Stimulated activated naive CD8-positive, alpha-beta T cell treated with anti-CD3 and anti-CD28 coated beads, Interleukin-15, amount 100 ng/mL, for 72 hours (primary cell): Measurements from ENCODE around the gene FAM234A.

Experiments used
- ATAC-seq: fragments of 150-1000 bp; cut with Tn5 transposase; 2 replicates; pipeline ENCODE4 v1.10.0; 2021; ENCODE audit warnings: mild to moderate bottlenecking, moderate library complexity
- DNase-seq, 2 donors: peaks; one replicate each; pipeline ENCODE4 v3.0.0; 2021 to 2022
- H3K27ac Mint-ChIP-seq, 2 donors: one replicate each; pipeline ENCODE4 v1.8.0; 2022; ENCODE audit warnings: mild to moderate bottlenecking in 2 of 2, mixed read lengths in 2 of 2, moderate library complexity in 2 of 2
- H3K27me3 Mint-ChIP-seq: one replicate; pipeline ENCODE4 v1.8.0; 2022; ENCODE audit warnings: mixed read lengths
- H3K4me1 Mint-ChIP-seq: one replicate; pipeline ENCODE4 v1.8.0; 2022; ENCODE audit warnings: mild to moderate bottlenecking, mixed read lengths
- H3K4me3 Mint-ChIP-seq, 2 donors: one replicate each; pipeline ENCODE4 v1.8.0; 2022; ENCODE audit warnings: mild to moderate bottlenecking in 2 of 2, mixed read lengths in 2 of 2, moderate library complexity in 1 of 2
- H3K9me3 Mint-ChIP-seq, 2 donors: one replicate each; pipeline ENCODE4 v1.8.0; 2022; ENCODE audit warnings: mixed read lengths in 2 of 2

FAM234A gene

GRCh38 chr16:314351-314750 is 79.7 kb downstream of the FAM234A start:
- Mint-ChIP-seq H3K4me1 (peaks cover 31% of the 10 kb centered on the region), H3K27me3 (no peaks in the 10 kb centered on the region), H3K4me3 (no peak overlapping the region), H3K9me3 (no peaks in the 10 kb centered on the region), H3K27ac (no peak overlapping the region)
- no peak for ATAC-seq
- DNase-seq, result no peak

- H3K4me3 Mint-ChIP-seq, result no peak overlapping the region
- no peaks in the 10 kb centered on the region for H3K27me3 Mint-ChIP-seq
- H3K27ac Mint-ChIP-seq, result no peak overlapping the region
- no peak for DNase-seq
- peaks cover 31% of the 10 kb centered on the region for H3K4me1 Mint-ChIP-seq
- no peak for ATAC-seq
- no peaks in the 10 kb centered on the region for H3K9me3 Mint-ChIP-seq
Measured at GRCh38 chr16:314795-315299, 80.2 kb downstream of the FAM234A start.
